ENCODE results near the gene RIT2.

Gene RIT2

DNA sequence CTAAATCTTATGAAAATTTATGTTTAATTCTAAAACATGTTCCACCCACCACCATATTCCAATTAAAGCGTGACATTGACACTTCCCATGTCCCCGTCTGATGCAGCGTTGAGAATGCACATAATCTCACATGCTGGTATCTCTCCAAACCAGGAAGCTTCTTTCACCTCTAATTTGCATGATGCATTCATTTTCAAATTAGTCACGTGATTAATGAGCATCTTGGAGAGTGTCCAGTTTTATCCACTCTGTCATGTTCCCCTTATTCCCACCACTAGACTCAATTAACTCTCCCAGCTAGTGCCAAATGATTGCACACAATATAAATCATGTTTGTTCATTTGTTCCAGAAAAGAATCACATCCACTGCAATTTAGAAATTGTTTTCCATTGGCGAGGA is 105.8 kb downstream of the RIT2 start:
- DNase-seq = no peak

DNA sequence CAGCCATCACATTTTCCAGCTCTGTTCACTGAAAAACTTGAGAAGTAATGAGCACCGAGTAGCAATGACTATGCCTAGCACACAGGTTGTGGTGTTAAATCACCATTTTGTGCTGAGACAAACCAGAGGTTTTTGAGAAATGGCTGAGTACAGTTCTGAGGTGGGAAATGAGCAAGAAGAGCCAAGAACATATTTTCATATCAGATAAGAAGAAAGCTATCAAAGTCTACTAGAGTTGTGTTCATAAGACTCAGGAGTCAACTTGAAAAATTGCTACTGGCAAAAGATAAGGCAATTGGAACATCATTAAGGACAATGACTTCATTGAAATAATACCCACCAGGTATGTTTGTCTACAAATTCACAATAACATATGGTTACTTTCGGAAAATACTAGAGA is 108.1 kb downstream of the RIT2 start:
- DNase-seq = no peak

GRCh38 chr18:43004421-43004820 is 111.1 kb downstream of the RIT2 start:
- DNase-seq = no peak

DNA sequence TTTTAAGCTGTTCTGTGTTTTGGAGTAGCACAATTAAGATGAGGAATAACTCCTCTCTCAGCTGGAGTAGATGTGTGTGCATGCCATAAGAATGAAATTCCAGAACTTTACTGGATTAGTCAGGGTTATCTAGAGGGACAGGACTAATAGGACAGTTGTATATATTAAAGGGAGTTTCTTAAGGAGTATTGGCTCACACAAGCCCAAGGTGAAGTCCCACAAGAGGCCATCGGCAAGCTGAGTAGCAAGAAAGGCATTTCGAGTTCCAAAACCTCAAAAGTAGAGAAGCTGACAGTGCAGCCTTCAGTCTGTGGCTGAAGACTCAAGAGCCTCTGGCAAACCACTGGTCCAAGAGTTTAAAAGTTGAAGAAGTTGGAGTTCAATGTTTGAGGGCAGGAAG is 113.7 kb downstream of the RIT2 start:
- no peak for DNase-seq

GRCh38 chr18:42996824-42997223 is 118.7 kb downstream of the RIT2 start:
- DNase-seq = no peak

DNA sequence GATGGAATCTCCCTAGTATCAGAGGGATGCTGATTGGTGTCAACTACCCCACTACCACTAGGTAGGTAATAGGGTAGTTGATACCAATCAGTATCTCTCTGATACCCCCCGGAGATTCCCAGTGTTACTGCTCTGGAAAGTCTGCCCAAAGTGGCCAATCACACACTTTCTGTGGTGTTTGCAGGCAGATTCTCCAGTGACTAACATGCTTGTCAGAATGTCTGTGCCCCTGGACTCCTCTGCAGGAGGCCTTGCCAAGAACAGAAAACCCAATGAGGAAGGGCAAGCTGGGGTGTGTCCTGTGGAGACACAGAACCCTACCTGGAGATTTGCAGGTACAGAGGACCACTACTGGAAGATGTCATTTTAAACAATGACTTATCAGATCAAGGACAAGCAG is 135.1 kb downstream of the RIT2 start:
- no peak for DNase-seq

GRCh38 chr18:42977982-42978637 is 137.4 kb downstream of the RIT2 start:
- no peak for DNase-seq

DNA sequence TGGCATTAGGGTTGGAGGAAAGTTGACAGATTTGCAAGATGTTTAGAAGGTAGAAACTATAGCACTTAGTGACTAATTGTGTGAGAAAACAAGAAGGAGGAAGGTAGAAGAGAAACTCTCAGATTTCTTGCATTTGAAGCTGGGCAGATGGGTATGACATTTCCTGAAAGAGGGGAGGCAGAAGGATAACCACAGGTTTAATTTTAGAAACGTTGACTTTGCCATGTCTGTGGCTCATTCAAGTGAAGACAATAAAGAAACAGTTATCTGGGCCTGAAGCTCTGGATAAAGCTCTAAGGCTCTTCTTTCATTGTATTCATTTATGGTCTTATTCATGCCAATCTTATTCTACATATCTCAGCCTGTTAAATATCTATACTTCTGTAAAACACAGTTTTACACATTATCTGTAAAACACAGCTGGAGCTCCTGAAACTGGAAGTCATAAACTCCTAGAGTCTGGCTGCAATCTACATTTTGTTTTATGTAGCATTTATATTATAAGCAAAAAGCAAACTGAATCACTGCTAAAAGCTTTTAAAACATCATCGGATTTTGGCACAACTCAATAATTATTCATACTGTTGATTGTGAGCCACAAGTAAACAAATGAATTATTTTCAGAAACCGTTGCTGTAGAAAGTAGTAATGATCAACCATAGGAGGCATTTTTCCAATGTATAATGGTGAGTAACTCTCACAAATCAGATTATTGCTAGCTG is 138.5 kb downstream of the RIT2 start:
- no peak for DNase-seq

DNA sequence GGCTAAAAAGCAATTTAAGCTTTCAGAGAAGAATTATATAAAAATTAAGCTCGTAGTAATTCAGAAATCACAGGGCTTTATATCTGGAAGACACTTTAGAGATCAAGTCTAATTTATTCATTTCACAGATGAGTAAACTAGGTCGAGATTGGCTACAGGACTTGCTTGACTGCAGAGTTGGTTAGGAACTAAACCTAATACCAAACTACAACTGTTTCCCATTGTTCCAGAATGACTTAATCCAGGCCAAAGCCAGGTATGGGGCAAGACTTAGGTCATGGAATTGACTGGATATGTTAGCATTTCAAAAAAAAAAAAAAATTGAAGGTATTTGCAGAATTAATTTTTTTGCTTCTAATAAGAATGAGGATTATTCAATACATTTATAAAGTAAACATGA is 146.1 kb downstream of the RIT2 start:
- no peak for DNase-seq

GRCh38 chr18:42961298-42961697 is 154.2 kb downstream of the RIT2 start:
- no peak for DNase-seq

DNA sequence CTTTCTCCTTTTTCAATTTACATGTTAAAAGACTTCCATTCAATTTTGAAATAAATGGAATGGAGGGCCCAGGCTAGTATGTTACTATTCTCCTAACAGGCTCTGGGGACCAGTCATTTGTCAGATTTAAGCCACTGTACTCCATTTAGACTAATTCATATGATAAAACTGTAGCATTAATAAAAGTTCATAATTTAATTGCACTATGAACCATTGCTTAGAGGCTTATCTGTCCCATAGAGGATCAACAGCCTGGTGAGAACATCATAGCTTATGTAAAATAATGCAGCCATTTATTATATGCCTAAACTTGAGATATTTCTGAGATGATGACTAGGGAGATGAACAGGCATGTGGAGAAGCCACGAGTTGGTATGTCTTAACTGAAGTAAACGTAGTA is 156.0 kb downstream of the RIT2 start:
- no peak for DNase-seq

GRCh38 chr18:42958353-42958752 is 157.1 kb downstream of the RIT2 start:
- no peak for DNase-seq

DNA sequence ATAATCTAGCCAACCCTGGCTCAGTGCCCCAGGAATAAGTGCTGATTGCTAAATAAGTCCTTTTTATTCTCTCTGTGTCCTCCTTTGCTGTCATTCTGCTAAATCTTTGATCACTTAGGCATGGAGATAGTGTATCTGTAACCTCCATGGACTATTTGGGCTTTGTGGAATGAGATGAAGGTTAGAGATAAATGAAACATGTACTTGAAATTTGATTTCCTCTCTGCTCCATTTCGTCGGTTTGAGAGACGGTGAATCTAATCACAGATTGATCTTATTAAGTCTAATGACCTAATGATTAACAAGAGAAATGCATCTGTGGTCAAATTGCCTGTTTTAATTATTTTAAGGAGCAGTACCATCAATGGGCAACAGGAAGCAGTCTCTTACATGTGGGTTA is 159.2 kb downstream of the RIT2 start:
- no peak for DNase-seq

- DNase-seq = no peak
These were observed 160.6 kb downstream of the RIT2 start for GRCh38 chr18:42954887-42955286.

DNA sequence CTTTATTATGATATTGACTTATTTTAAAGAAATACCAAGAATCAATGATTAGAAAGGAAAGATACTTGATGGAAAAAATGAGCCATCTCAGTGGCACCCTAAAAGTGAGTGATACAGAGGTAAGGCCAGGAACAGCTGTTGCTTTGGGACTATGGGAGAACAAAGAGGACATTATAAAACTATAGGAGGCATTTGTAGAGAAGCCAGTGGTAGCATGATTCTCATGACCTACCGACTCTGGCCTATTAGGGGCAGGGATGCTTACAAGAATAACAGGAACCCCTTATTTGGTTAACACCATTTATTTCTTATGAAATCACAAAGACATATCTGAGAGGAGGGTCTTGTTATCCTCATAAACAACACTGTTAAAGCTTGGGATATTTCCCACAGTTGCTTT is 162.2 kb downstream of the RIT2 start:
- DNase-seq = no peak

- DNase-seq = no peak
These were observed 164.8 kb downstream of the RIT2 start for GRCh38 chr18:42950732-42951131.

DNA sequence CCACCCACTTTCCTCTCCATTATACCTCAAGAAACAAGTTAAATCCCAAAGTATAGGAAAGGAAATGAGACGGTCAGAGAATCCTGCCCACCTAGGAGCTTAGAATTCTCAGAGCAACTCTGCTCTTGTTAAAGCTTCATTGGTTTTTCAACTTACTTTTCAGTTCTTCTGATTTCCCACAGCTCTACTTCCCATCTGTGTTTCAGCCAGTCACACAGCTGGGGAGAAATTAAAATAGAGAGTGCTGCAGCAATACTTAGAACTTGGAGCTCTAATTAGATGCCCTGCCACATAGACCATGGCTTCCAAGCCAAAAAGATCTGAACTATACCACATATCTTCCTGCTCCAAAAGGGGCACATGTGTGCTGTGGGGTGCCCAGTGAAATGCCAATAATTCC is 166.7 kb downstream of the RIT2 start:
- DNase-seq = no peak

DNA sequence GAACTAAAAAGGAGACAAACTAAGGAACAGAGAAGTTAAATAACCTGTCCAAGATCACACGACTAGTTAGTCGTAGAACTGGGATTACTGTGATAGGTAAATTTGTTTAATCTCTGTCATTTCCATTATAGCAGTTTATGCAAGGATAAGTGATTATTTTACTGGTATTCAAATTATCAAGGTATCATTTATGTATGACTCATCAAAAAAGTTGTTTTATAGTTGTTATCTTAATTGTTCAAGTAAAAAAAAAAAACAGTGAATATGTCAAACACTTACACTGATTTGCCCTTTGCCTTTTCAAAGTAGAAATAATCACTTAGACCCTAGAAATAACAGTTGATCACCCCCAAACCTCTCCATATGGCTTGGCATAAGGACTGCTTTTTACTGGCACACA is 173.6 kb downstream of the RIT2 start:
- DNase-seq = no peak

GRCh38 chr18:42941021-42941420 is 174.5 kb downstream of the RIT2 start:
- no peak for DNase-seq

DNA sequence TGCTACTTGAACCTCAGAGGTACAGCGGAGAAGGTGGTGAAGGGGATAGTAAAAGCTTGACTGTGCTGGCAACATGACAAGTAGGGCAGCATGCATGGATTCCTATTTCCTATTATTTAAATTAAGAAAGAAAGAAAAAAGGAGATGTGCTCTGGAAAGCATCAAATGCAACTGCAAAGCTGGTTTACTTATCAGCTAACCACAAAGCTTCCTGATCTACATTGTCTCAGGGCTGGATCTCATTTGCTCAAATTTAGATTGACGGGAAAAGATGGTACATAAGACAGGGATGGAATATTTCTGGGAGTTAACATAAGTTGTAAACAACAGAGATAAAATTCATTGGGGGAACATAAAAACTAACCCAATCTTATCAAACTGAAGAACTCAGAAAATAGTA is 178.0 kb downstream of the RIT2 start:
- no peak for DNase-seq

DNA sequence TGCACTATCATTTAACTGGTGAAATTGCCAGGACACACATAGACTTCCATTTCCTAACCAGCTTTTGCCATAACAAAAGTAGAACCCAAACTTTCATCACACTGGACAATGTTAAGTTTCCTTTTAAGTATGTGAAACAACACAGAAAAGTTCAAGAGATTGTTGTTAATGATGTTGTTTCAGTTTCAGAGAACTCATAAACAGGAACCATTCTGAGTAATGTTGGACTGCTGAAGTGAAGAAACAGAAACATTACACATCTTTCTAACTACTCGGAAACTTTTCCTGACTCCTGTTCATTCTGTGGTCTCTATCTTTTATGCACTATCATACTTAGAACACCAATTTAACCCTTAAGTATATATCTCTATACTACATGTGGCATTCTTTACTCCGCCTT is 179.2 kb downstream of the RIT2 start:
- no peak for DNase-seq

- DNase-seq = no peak
These were observed 184.0 kb downstream of the RIT2 start for GRCh38 chr18:42931491-42931890.

DNA sequence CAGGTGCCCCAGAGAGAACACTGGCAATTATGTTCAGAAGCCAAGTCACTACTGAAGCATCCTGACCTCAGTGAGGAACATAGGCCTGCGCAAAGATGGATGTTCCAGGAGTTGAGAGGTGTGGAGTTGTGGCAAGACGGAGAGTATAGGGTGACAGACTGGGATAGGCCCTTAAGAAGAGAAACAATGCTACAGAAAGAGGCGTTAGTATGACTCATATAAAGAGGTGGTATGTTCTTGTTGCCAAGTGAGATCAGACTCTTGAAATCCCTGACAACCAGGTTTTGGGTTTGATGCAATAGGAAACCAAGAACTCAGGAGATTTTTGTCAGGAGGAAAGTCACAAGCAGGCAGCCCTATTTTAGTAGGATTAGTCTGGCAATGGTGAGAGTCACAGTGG is 185.6 kb downstream of the RIT2 start:
- no peak for DNase-seq

GRCh38 chr18:42929181-42929580 is 186.3 kb downstream of the RIT2 start:
- no peak for DNase-seq

DNA sequence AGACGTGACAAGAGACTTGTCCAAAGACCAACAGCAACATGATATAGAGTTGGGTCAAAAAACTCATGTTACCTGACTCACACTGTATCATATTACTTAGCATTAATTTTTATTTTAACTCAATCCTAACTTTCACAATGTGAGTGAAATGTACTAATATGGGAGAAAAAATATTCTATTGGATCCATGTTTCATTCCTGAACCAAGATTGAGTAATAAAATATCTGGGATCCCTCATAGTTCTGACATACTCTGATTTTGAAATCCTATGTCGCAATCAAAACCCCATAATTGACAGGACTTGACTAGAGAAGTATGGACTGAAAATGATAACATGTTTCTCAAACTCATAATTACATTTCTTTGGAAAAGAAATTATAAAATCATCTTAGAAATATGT is 190.4 kb downstream of the RIT2 start:
- DNase-seq = no peak
